ENCODE data around the gene FASTKD2.

DNA sequence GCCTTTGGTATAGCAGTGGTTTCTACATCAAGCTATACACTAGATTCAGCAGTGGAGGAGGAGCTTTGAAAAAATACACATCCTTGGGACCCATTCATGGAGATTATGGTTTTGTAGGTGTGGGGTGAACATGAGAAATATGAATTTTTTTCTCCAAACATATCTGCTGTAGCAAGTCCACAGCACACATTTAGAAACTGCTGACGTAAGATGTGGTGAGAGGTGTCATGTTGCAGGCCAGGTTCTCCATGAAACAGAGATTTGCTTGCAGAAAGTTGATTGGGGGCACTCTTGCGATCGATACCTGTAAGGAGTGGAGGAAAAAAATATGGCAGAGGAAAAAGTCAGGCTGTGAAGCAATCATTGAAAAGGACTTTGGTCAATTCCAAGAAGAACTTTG lies 67.9 kb downstream of the FASTKD2 start:
- TF ChIP-seq CTCF (IDR thresholded peaks at IDR 0.05) (no peak), POLR2A (IDR thresholded peaks at IDR 0.05) (no peak)

Data from esophagus squamous epithelium (tissue), 4 donors.